ENCODE results near the gene BACH2. TPM values are rescaled to one million over a fixed set of nuclear protein-coding genes. Genes with fewer than 3 reads are reported as not detected.

The BACH2 gene
- total and polyA plus RNA-seq, 9 of the 15 experiments (the other 6 are each of a cell fraction or from before 2014, with no cell fraction given): 0.06 to 3.1 (median 0.59) TPM

GRCh38 chr6:90078513-90079289 lies 217.9 kb downstream of the BACH2 start:
- Histone ChIP-seq H4K20me1 (replicated peaks; ENCODE audit: control insufficient read depth, insufficient read depth, low read length) (no peaks in the 10 kb centered on the region), H2AFZ (ENCODE audit: low read depth, low read length) (0 out of 2 replicates have a peak overlapping the region, but pooled peaks have one; percentile 12), H3K36me3 (ENCODE audit: control insufficient read depth, insufficient read depth, low read length) (no peaks in the 10 kb centered on the region), H3K27me3 (ENCODE audit: control insufficient read depth in 2 of 2, insufficient read depth in 2 of 2, low read length in 2 of 2) (no peaks in the 10 kb centered on the region; a peak in 1 of 5 replicates), H3K9me3 (replicated peaks; ENCODE audit: control insufficient read depth, insufficient read depth, low read depth, low read length) (no peaks in the 10 kb centered on the region), H3K27ac (ENCODE audit: extremely low read depth, low read depth, low read length) (no peak overlapping the region), H3K4me2 (ENCODE audit: insufficient read depth, low read length) (no peak overlapping the region), H3K4me1 (replicated peaks in 1 of 2; ENCODE audit: control insufficient read depth in 2 of 2, insufficient read depth in 2 of 2, low read length in 2 of 2) (peaks cover 0 to 19% of the 10 kb centered on the region in 2 experiments; a peak in 4 of 5 replicates), H3K9me1 (ENCODE audit: control insufficient read depth, insufficient read depth, low read length) (no peaks in the 10 kb centered on the region), H3K9ac (ENCODE audit: insufficient read depth in 1 of 2, low read depth in 2 of 2, low read length in 2 of 2) (no peak overlapping the region), H3K4me3 (no peak overlapping the region), H3K79me2 (ENCODE audit: control insufficient read depth, insufficient read depth, low read length) (no peaks in the 10 kb centered on the region)
- BruUV-seq (replicated peaks): no TSS peak
- 12% methylated on average over 10 of the region's 10 CpGs for WGBS (ENCODE audit: insufficient coverage, low coverage, missing lambda C conversion rate)
- in situ Hi-C loops (cut with MboI): no loop called here
- intact Hi-C loops (cut with micrococcal nuclease): no loop called here
- FAIRE-seq: no peak
- CTCF ChIA-PET (ENCODE audit: low intra/inter-chr PET ratio): interaction anchor here (0.6 kb wide), 1 partner anchor 109 kb away, joined by 3 read pairs; no protein-coding TSS in a partner anchor
- POLR2A ChIA-PET: no interaction called here
- peak; percentile 15 to 50 (median 28) for DNase-seq (ENCODE audit: extremely low read depth in 1 of 4, low spot score in 3 of 4)
- ATAC-seq: peak; percentile 35; the same call in 1 of the 3 replicates
- TF ChIP-seq KDM2B (CRISPR knock-in tag; IDR thresholded peaks at IDR 0.05): no peak
- TF ChIP-seq YY1 (IDR thresholded peaks at IDR 0.05; ENCODE audit: borderline replicate concordance in 1 of 3, control insufficient read depth in 1 of 3, extremely low read depth in 1 of 3, insufficient read depth in 3 of 3, insufficient read length in 1 of 3, insufficient replicate concordance in 2 of 3, low read depth in 1 of 3, low read length in 2 of 3): no peak
- TF ChIP-seq TCF3 (CRISPR knock-in tag; IDR thresholded peaks at IDR 0.05): peak; percentile 84
- TF ChIP-seq ZBTB12 (CRISPR knock-in tag; IDR thresholded peaks at IDR 0.05): no peak
- TF ChIP-seq, protein P1, sequence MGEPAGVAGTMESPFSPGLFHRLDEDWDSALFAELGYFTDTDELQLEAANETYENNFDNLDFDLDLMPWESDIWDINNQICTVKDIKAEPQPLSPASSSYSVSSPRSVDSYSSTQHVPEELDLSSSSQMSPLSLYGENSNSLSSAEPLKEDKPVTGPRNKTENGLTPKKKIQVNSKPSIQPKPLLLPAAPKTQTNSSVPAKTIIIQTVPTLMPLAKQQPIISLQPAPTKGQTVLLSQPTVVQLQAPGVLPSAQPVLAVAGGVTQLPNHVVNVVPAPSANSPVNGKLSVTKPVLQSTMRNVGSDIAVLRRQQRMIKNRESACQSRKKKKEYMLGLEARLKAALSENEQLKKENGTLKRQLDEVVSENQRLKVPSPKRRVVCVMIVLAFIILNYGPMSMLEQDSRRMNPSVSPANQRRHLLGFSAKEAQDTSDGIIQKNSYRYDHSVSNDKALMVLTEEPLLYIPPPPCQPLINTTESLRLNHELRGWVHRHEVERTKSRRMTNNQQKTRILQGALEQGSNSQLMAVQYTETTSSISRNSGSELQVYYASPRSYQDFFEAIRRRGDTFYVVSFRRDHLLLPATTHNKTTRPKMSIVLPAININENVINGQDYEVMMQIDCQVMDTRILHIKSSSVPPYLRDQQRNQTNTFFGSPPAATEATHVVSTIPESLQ (CRISPR knock-in tag; IDR thresholded peaks at IDR 0.05): 0 out of 2 replicates have a peak, but pooled peaks have one; percentile 34
- TF ChIP-seq CTBP1 (IDR thresholded peaks at IDR 0.05; ENCODE audit: borderline replicate concordance): peak; percentile 51; the same call in 1 of the 2 replicates
- TF ChIP-seq, protein P2, sequence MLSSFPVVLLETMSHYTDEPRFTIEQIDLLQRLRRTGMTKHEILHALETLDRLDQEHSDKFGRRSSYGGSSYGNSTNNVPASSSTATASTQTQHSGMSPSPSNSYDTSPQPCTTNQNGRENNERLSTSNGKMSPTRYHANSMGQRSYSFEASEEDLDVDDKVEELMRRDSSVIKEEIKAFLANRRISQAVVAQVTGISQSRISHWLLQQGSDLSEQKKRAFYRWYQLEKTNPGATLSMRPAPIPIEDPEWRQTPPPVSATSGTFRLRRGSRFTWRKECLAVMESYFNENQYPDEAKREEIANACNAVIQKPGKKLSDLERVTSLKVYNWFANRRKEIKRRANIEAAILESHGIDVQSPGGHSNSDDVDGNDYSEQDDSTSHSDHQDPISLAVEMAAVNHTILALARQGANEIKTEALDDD (IDR thresholded peaks at IDR 0.05): peak; percentile 85
- no peak for TF ChIP-seq MXI1 (IDR thresholded peaks at IDR 0.05; ENCODE audit: low read depth, low read length)
- no peak for TF ChIP-seq TCF7 (IDR thresholded peaks at IDR 0.05; ENCODE audit: borderline replicate concordance)
- no peak for TF ChIP-seq CREM (IDR thresholded peaks at IDR 0.05; ENCODE audit: low read depth)
- 0 out of 2 replicates have a peak, but pooled peaks have one; percentile 29 for TF ChIP-seq JUND (IDR thresholded peaks at IDR 0.05; ENCODE audit: borderline replicate concordance, low read depth, low read length)
- TF ChIP-seq JUND (tag; IDR thresholded peaks at IDR 0.05; ENCODE audit: borderline replicate concordance, low read depth, low read length): no peak
- TF ChIP-seq, protein P3, sequence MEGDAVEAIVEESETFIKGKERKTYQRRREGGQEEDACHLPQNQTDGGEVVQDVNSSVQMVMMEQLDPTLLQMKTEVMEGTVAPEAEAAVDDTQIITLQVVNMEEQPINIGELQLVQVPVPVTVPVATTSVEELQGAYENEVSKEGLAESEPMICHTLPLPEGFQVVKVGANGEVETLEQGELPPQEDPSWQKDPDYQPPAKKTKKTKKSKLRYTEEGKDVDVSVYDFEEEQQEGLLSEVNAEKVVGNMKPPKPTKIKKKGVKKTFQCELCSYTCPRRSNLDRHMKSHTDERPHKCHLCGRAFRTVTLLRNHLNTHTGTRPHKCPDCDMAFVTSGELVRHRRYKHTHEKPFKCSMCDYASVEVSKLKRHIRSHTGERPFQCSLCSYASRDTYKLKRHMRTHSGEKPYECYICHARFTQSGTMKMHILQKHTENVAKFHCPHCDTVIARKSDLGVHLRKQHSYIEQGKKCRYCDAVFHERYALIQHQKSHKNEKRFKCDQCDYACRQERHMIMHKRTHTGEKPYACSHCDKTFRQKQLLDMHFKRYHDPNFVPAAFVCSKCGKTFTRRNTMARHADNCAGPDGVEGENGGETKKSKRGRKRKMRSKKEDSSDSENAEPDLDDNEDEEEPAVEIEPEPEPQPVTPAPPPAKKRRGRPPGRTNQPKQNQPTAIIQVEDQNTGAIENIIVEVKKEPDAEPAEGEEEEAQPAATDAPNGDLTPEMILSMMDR (IDR thresholded peaks at IDR 0.05 in 2 of 3, conservative IDR thresholded peaks at IDR 0.05 in 1 of 3; ENCODE audit: insufficient read depth in 2 of 3, low read depth in 1 of 3, low read length in 3 of 3): no peak

Measured in K562 (cell line).